ENCODE data around the gene STIM1.

Gene STIM1

GRCh38 chr11:3876613-3877012 is 21.1 kb downstream of the STIM1 start:
- Histone ChIP-seq H3K36me3 (ENCODE audit: insufficient read depth, low read length) (no peaks in the 10 kb centered on the region; the same call in 1 of the 2 replicates), H2AFZ (ENCODE audit: low read length) (no peak overlapping the region), H3K27me3 (ENCODE audit: insufficient read depth, low read length) (no peaks in the 10 kb centered on the region), H3F3A (ENCODE audit: insufficient read depth, low read length) (no peaks in the 10 kb centered on the region), H3K4me2 (ENCODE audit: low read length) (no peak overlapping the region), H4K20me1 (ENCODE audit: insufficient read depth, low read length) (no peaks in the 10 kb centered on the region), H3K9me3 (ENCODE audit: low read length) (no peaks in the 10 kb centered on the region), H3K79me2 (ENCODE audit: insufficient read depth, low read length) (peaks cover 37% of the 10 kb centered on the region), H3K4me3 (ENCODE audit: low read depth, low read length, poor library complexity, severe bottlenecking) (no peak overlapping the region), H3K4me1 (ENCODE audit: insufficient read depth, low read length, severe bottlenecking) (peaks cover 75% of the 10 kb centered on the region), H3K27ac (ENCODE audit: low read depth, low read length, poor library complexity, severe bottlenecking) (peak overlapping the region; percentile 14), H3K9me2 (ENCODE audit: low read depth, low read length) (no peaks in the 10 kb centered on the region), H3K9ac (ENCODE audit: low read length) (no peak overlapping the region)
- no peak for TF ChIP-seq EZH2 (IDR thresholded peaks at IDR 0.05; ENCODE audit: borderline replicate concordance, low read length)
- TF ChIP-seq, protein P1, sequence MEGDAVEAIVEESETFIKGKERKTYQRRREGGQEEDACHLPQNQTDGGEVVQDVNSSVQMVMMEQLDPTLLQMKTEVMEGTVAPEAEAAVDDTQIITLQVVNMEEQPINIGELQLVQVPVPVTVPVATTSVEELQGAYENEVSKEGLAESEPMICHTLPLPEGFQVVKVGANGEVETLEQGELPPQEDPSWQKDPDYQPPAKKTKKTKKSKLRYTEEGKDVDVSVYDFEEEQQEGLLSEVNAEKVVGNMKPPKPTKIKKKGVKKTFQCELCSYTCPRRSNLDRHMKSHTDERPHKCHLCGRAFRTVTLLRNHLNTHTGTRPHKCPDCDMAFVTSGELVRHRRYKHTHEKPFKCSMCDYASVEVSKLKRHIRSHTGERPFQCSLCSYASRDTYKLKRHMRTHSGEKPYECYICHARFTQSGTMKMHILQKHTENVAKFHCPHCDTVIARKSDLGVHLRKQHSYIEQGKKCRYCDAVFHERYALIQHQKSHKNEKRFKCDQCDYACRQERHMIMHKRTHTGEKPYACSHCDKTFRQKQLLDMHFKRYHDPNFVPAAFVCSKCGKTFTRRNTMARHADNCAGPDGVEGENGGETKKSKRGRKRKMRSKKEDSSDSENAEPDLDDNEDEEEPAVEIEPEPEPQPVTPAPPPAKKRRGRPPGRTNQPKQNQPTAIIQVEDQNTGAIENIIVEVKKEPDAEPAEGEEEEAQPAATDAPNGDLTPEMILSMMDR (IDR thresholded peaks at IDR 0.05; ENCODE audit: low read length), result no peak

DNA sequence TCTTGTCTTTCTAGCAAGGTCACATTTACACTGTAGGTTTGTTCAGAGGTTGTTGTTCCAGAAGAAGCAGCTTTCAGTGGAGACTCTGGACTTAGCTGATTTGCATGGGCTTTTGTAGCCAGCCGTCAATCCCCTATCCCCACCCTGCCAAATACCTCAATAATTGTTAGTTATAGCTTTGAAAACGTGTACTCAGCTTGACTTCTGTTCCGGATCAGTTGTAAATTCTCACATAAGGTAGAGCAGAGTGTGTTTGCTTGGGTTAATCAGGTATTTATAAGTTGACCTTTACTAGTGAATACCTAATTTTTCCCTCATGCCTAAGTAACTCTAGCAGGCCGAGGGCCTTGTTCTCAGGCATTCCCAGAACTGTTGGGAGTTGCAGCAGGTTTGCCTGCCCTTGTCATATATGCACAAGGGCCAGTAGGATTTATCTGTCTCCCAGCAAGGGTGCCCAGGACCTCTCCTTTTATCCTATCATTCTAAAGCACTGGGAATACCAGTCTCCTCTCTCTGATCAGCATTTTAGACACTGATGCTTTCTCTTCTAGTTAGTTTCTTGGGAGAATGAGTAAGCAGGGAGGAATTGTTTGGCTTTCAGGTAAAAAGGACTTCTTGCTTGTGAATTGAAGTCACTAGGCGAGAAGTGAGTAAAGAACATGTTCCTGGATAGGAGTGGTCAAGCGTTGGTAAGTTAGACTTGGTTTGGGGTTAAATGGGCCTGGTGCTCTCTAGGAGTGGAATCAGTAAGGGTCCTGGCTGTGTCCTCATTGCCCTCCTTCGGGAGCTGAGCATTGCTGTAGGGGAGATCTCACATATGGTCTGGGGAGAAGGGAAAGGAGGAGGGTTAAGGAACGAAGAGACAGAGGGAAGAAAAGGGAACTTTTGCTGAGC is 22.1 kb downstream of the STIM1 start:
- Histone ChIP-seq H4K20me1 (ENCODE audit: insufficient read depth, low read length) (no peaks in the 10 kb centered on the region), H3K9me3 (ENCODE audit: low read length) (no peaks in the 10 kb centered on the region), H3F3A (ENCODE audit: insufficient read depth, low read length) (no peaks in the 10 kb centered on the region), H3K4me2 (ENCODE audit: low read length) (no peak overlapping the region; the same call in 1 of the 2 replicates), H3K4me3 (ENCODE audit: low read depth, low read length, poor library complexity, severe bottlenecking) (no peak overlapping the region), H2AFZ (ENCODE audit: low read length) (no peak overlapping the region), H3K27ac (ENCODE audit: low read depth, low read length, poor library complexity, severe bottlenecking) (peak overlapping the region; percentile 14), H3K4me1 (ENCODE audit: insufficient read depth, low read length, severe bottlenecking) (peaks cover 72% of the 10 kb centered on the region), H3K79me2 (ENCODE audit: insufficient read depth, low read length) (peaks cover 42% of the 10 kb centered on the region), H3K36me3 (ENCODE audit: insufficient read depth, low read length) (no peaks in the 10 kb centered on the region; the same call in 1 of the 2 replicates), H3K27me3 (ENCODE audit: insufficient read depth, low read length) (no peaks in the 10 kb centered on the region), H3K9me2 (ENCODE audit: low read depth, low read length) (no peaks in the 10 kb centered on the region), H3K9ac (ENCODE audit: low read length) (no peak overlapping the region)
- TF ChIP-seq, protein P1 (IDR thresholded peaks at IDR 0.05; ENCODE audit: low read length), result no peak
- no peak for TF ChIP-seq EZH2 (IDR thresholded peaks at IDR 0.05; ENCODE audit: borderline replicate concordance, low read length)

- Histone ChIP-seq H2AFZ (ENCODE audit: low read length) (no peak overlapping the region), H3K9me2 (ENCODE audit: low read depth, low read length) (no peaks in the 10 kb centered on the region), H4K20me1 (ENCODE audit: insufficient read depth, low read length) (no peaks in the 10 kb centered on the region), H3K9ac (ENCODE audit: low read length) (no peak overlapping the region), H3K36me3 (ENCODE audit: insufficient read depth, low read length) (no peaks in the 10 kb centered on the region; the same call in 1 of the 2 replicates), H3K4me2 (ENCODE audit: low read length) (peak overlapping the region; percentile 28; the same call in 1 of the 2 replicates), H3F3A (ENCODE audit: insufficient read depth, low read length) (no peaks in the 10 kb centered on the region), H3K27ac (ENCODE audit: low read depth, low read length, poor library complexity, severe bottlenecking) (peak overlapping the region; percentile 14), H3K4me1 (ENCODE audit: insufficient read depth, low read length, severe bottlenecking) (peaks cover 72% of the 10 kb centered on the region), H3K27me3 (ENCODE audit: insufficient read depth, low read length) (no peaks in the 10 kb centered on the region), H3K9me3 (ENCODE audit: low read length) (no peaks in the 10 kb centered on the region), H3K4me3 (ENCODE audit: low read depth, low read length, poor library complexity, severe bottlenecking) (no peak overlapping the region), H3K79me2 (ENCODE audit: insufficient read depth, low read length) (peaks cover 48% of the 10 kb centered on the region)
- TF ChIP-seq, protein P1 (IDR thresholded peaks at IDR 0.05; ENCODE audit: low read length), result no peak
- no peak for TF ChIP-seq EZH2 (IDR thresholded peaks at IDR 0.05; ENCODE audit: borderline replicate concordance, low read length)
Observed at GRCh38 chr11:3878258-3878584, 22.8 kb downstream of the STIM1 start.

Data from OCI-LY1 (cell line).